Activated naive CD8-positive, alpha-beta T cell treated with anti-CD3 and anti-CD28 coated beads, Interleukin-2, amount 10 ng/mL, durations not matched to agents 7 days and 5 days (primary cell): ENCODE data around the gene SOX1. TPM values are rescaled to one million over a fixed set of nuclear protein-coding genes. Genes with fewer than 3 reads are reported as not detected.

Experiments
- ATAC-seq: fragments of 150-1000 bp; cut with Tn5 transposase; one replicate; pipeline ENCODE4 v1.10.0; 2021; ENCODE audit warnings: low read depth, moderate library complexity
- POLR2A ChIA-PET: fragments of 350-600 bp; sonication (Branson Sonifier 250); formaldehyde crosslinking; loops from one replicate; lab custom pipeline; 2021; ENCODE audit warnings: antibody characterized with exemption; lab: Charles Lee
- DNase-seq: peaks from one replicate; pipeline ENCODE4 v3.0.0; 2021
- H3K27ac Mint-ChIP-seq: one replicate; pipeline ENCODE4 v1.8.0; 2022; ENCODE audit warnings: mild to moderate bottlenecking, mixed read lengths
- H3K27me3 Mint-ChIP-seq: one replicate; pipeline ENCODE4 v1.8.0; 2022; ENCODE audit warnings: mild to moderate bottlenecking, moderate library complexity, mixed read lengths
- H3K36me3 Mint-ChIP-seq: one replicate; pipeline ENCODE4 v1.8.0; 2021; ENCODE audit warnings: mild to moderate bottlenecking, mixed read lengths
- H3K4me1 Mint-ChIP-seq: one replicate; pipeline ENCODE4 v1.8.0; 2021; ENCODE audit warnings: mixed read lengths
- H3K4me3 Mint-ChIP-seq: one replicate; pipeline ENCODE4 v1.8.0; 2022; ENCODE audit warnings: mild to moderate bottlenecking, moderate library complexity, mixed read lengths
- H3K9me3 Mint-ChIP-seq: one replicate; pipeline ENCODE4 v1.8.0; 2021; ENCODE audit warnings: mixed read lengths
- total RNA-seq, 2 experiments: library from RNA; stranded (reverse); gene quantifications; one replicate each; pipeline ENCODE4 v1.2.3, GENCODE V29; 2021

Gene SOX1
- total RNA-seq, 2 experiments from 2014 or later = not detected

DNA sequence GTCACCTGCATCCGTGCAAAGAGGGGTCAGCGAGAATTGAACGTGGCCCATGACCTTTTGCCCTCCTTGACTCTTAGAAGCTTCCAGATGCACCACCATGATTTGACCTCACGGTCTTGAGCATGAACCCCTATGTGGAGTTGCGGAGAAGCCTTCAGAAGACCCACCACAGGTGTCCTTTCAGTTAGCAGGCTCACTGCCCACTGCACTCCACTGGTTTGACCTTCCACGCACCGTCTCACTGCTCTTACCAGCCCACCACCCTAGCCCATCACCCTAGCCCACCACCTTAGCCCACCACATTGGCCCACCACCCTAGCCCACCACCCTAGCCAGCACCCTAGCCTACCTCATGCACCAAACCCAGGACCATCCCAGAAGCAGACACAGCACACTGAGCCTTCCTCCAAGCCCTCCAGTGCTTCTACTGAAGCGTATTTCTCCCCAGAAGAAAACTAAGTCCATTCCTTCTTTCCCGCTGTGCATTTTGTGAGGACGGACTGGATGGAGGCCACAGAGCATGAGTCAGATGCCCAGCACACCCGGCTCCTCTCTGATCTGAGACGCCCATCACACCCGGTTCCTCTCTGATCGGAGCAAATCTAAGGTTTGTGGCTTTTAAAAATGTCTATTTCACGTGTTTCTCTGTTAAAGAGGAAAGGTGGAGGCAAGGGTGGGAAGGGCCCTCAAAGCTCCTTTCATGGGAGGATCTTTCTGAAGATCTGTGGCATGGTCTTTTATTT is 45.8 kb downstream of the SOX1 start:
- no peak overlapping the region for H3K27ac Mint-ChIP-seq
- POLR2A ChIA-PET = no interaction called here
- no peaks in the 10 kb centered on the region for H3K9me3 Mint-ChIP-seq
- peaks cover 22% of the 10 kb centered on the region for H3K27me3 Mint-ChIP-seq
- H3K4me1 Mint-ChIP-seq = peaks cover 4% of the 10 kb centered on the region
- H3K4me3 Mint-ChIP-seq = no peak overlapping the region
- DNase-seq (no peak), ATAC-seq (no peak)
- H3K36me3 Mint-ChIP-seq = no peaks in the 10 kb centered on the region

DNA sequence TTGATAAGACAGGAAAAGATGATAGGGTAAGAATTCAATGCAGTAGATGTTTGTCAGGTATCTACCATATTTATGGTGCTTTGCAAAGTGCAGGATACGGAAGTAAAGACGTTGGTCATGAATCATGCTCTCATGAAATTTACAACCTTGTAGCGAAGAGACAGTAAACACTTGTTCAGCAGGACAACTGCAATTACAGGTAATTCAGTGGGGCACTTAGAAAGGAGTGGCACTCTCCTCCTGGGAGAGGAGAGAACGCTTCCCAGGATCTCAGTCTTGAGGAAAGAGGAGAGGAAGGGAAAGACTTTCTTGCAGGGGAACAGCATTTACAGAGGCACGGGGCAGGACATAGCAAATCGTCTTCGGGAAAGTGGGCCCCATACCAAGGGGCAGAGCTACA is 46.4 kb downstream of the SOX1 start:
- POLR2A ChIA-PET = no interaction called here
- ATAC-seq (no peak), DNase-seq (no peak)
- Mint-ChIP-seq H3K36me3 (no peaks in the 10 kb centered on the region), H3K27me3 (peaks cover 21% of the 10 kb centered on the region), H3K9me3 (no peaks in the 10 kb centered on the region), H3K4me3 (no peak overlapping the region), H3K4me1 (peaks cover 4% of the 10 kb centered on the region), H3K27ac (no peak overlapping the region)

DNA sequence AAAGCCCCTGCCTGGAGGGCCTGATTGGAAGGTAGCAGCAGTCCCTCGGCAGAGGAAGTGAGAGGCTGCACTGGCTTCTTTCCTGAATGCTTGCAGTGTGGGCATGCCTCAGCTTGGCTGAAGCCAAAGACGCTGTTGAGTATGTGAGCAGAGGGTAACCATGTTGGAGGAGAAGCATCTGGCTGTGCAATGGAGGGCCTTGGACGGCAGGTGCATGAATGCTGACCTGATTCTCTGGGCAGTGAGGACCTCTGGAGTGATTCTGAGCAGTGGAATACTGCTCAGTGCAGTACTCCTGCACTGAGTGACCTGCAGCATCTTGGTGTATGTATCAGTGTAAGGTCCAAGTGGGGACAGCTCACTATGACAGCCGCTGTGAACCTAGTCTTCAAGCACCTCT is 46.9 kb downstream of the SOX1 start:
- H3K36me3 Mint-ChIP-seq = no peaks in the 10 kb centered on the region
- DNase-seq (no peak), ATAC-seq (no peak)
- H3K27me3 Mint-ChIP-seq = peaks cover 17% of the 10 kb centered on the region
- POLR2A ChIA-PET = no interaction called here
- no peak overlapping the region for H3K27ac Mint-ChIP-seq
- H3K4me3 Mint-ChIP-seq = no peak overlapping the region
- peaks cover 4% of the 10 kb centered on the region for H3K4me1 Mint-ChIP-seq
- H3K9me3 Mint-ChIP-seq = no peaks in the 10 kb centered on the region

DNA sequence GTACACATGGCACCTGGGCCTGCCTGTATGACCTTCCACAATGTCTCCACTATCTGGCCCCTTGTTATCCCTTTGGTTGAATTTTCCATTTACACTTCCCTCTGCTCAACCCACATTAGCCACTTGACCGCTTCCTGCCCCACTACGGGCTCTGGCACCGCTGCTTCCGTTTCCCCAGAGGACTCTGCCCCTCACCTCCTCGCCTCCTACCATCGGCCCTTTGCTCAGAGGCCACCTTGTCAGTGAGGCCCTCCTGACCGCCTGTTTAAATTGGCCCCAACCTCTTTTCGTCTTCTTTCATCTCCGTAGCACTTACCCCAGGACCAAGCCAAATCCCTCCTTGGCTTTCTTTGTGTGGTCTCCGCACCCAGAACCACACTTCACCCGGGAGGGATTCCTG is 47.4 kb downstream of the SOX1 start:
- H3K36me3 Mint-ChIP-seq = no peaks in the 10 kb centered on the region
- peaks cover 4% of the 10 kb centered on the region for H3K4me1 Mint-ChIP-seq
- POLR2A ChIA-PET = no interaction called here
- no peak overlapping the region for H3K27ac Mint-ChIP-seq
- DNase-seq = no peak
- no peak overlapping the region for H3K4me3 Mint-ChIP-seq
- no peak for ATAC-seq
- H3K27me3 Mint-ChIP-seq = peaks cover 17% of the 10 kb centered on the region
- no peaks in the 10 kb centered on the region for H3K9me3 Mint-ChIP-seq

DNA sequence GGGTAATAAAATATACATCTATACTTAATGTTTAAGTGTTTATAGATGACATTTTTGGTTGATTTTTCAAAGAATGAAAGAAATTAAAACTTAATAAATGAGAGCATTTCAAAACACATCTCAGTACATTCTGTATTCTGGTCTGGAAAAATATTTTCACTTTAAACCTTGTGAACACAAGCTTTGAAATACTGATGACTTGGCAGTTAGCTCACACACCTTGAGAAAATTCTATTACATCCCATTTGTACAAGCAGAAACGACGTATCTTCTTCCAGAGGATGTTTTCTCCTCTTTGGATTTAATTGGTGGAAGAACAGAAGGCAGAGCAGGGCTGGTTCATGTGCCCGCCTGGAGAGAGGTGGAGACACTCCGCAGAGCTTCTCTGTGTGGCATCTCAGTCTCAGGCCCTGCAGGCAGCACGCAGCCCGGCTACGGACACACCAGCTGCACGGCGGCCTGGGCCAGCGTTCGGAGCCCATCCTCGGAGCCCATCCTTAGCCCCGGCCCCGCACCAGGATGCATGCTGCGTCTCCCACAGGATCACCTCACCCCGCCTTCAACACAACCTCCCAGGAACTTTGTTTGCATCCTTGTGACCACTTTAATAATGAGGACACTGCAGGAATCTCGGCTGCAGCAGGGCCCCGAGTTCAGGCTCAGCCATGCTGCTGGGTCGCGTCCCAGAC is 48.6 kb downstream of the SOX1 start:
- Mint-ChIP-seq H3K36me3 (no peaks in the 10 kb centered on the region), H3K4me3 (no peak overlapping the region), H3K4me1 (peaks cover 4% of the 10 kb centered on the region), H3K9me3 (no peaks in the 10 kb centered on the region), H3K27me3 (peaks cover 16% of the 10 kb centered on the region), H3K27ac (no peak overlapping the region)
- POLR2A ChIA-PET = no interaction called here
- ATAC-seq (no peak), DNase-seq (no peak)

DNA sequence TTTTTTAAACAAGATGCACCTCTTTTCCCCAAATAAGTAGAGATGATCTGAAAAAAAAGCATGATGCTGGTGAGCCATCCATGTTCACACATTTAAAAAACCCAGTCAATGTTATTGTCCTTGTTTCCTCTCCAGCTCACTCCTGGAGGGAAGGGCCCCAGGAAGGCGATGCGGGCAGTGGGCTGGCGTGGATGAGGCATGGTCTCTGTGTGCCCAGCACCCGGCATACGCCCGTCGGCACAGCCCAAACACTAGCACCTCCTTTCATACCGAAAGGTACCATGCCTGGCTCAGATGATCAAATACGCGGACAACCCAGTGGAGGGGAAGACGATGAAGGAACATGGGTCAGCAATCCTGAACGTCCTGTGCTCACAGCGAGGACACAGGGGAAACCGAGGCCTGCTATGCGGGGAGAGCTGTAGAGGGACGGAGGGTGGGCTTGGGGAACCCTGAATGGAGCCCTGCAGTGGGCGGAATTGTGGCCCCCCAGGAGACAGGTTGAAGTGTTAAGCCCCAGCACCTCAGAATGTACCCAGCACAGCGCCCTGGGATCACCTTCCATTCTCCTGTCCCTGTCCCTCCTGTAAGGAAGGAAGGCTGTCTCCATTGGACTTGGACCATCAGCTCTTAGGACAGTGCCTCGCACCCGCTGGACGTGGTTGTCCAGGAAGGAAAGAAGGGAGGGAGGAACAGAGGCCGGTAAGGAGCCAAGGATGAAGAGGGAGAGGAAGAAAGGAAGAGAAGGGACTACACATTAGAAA is 49.4 kb downstream of the SOX1 start:
- no peaks in the 10 kb centered on the region for H3K36me3 Mint-ChIP-seq
- no peak overlapping the region for H3K4me3 Mint-ChIP-seq
- H3K9me3 Mint-ChIP-seq = no peaks in the 10 kb centered on the region
- POLR2A ChIA-PET = no interaction called here
- peaks cover 9% of the 10 kb centered on the region for H3K27me3 Mint-ChIP-seq
- no peak overlapping the region for H3K27ac Mint-ChIP-seq
- no peak for DNase-seq
- peaks cover 4% of the 10 kb centered on the region for H3K4me1 Mint-ChIP-seq
- no peak for ATAC-seq

DNA sequence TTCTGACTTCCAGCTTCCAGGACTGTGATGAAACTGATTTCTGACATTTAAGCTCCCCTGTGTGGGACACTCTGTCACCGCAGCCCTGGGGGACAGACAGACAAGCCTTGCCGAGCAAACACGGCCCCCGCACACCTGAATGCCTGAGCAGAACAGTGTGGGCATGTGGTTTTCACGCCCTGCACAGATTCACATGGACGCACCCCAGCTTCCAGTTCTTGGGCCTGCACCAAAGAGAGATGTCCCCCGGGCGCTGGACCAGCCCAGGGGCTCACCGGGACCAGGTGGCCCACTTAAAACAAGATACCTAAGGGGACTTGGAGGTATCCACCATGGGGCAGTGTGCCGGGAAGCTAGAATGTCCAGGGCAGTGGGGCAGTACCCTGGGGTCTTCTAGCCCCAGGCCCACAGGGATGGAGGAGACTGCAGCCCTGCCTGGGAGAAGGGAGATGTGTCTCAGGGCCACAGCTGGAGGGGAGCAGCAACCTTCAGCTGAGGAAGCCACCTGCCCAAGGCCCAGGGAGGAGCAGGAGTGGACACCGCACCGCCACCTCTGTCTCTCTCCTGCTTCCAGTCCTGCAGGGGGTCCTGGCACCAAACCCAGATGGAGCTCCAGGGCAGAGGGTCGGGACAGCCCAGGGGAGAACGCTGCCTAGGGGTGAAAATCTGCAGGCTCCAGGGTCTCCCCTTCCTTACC is 50.5 kb downstream of the SOX1 start:
- H3K27ac Mint-ChIP-seq = no peak overlapping the region

DNA sequence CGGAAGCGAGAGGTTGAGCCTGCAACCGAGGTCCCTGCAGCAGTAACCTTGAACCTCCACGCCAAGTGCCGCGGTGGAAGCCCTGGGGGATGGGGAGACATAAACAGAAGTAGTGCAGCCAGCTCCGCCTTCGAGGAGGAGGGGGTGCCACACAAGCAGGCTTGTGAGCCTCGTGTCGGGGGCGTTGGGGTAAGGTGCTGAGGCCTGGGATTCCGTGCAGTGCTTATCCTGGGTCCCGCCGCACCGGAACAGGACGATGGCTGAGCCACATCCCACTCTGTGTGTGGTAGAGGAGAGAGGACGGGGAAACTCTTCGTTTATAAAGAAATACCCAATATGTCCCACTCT is 51.0 kb downstream of the SOX1 start:
- ATAC-seq = no peak
- no peak overlapping the region for H3K4me3 Mint-ChIP-seq
- H3K27ac Mint-ChIP-seq = no peak overlapping the region
- peaks cover 2% of the 10 kb centered on the region for H3K27me3 Mint-ChIP-seq
- POLR2A ChIA-PET = no interaction called here
- DNase-seq = no peak
- H3K9me3 Mint-ChIP-seq = no peaks in the 10 kb centered on the region
- peaks cover 4% of the 10 kb centered on the region for H3K4me1 Mint-ChIP-seq
- no peaks in the 10 kb centered on the region for H3K36me3 Mint-ChIP-seq

More for the DNA sequence above, 50.5 kb downstream of the SOX1 start:
- Mint-ChIP-seq H3K27me3 (peaks cover 2% of the 10 kb centered on the region), H3K4me1 (peaks cover 4% of the 10 kb centered on the region), H3K36me3 (no peaks in the 10 kb centered on the region), H3K4me3 (no peak overlapping the region), H3K9me3 (no peaks in the 10 kb centered on the region)
- POLR2A ChIA-PET = no interaction called here
- DNase-seq (no peak), ATAC-seq (no peak)

DNA sequence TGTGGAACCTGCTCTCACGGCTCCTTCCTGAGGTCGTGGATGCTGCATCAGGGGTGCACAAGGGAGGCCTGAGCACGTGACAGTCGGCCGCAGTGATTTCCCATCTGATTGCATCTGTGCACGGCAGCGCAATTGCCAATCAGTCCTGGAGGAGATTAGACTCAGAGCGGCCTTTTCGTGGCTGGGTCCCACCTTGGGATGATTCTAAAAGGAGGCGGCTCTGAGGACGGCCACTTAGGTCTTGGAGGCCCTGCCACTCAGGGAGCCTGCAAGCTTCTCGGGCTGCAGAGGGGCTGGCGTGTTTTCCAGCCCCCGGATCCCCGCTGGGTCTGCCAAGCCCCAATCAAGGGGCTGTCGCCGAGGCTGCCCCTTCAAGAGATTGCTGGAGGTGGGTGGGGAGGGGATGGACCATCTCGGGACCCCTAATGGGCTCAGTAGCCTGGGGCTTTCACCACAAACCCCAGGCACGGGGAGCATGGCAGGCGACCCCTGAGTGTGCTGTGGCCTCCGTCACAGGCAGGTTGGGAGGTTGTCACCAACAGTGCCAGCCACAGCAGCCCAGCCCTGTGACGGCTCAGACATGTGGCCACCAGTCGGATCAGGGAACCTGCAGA is 51.6 kb downstream of the SOX1 start:
- no peak overlapping the region for H3K4me3 Mint-ChIP-seq
- no peaks in the 10 kb centered on the region for H3K36me3 Mint-ChIP-seq
- ATAC-seq = no peak
- H3K27ac Mint-ChIP-seq = no peak overlapping the region
- POLR2A ChIA-PET = no interaction called here
- H3K4me1 Mint-ChIP-seq = peaks cover 4% of the 10 kb centered on the region
- peaks cover 2% of the 10 kb centered on the region for H3K27me3 Mint-ChIP-seq
- DNase-seq = no peak
- no peaks in the 10 kb centered on the region for H3K9me3 Mint-ChIP-seq

DNA sequence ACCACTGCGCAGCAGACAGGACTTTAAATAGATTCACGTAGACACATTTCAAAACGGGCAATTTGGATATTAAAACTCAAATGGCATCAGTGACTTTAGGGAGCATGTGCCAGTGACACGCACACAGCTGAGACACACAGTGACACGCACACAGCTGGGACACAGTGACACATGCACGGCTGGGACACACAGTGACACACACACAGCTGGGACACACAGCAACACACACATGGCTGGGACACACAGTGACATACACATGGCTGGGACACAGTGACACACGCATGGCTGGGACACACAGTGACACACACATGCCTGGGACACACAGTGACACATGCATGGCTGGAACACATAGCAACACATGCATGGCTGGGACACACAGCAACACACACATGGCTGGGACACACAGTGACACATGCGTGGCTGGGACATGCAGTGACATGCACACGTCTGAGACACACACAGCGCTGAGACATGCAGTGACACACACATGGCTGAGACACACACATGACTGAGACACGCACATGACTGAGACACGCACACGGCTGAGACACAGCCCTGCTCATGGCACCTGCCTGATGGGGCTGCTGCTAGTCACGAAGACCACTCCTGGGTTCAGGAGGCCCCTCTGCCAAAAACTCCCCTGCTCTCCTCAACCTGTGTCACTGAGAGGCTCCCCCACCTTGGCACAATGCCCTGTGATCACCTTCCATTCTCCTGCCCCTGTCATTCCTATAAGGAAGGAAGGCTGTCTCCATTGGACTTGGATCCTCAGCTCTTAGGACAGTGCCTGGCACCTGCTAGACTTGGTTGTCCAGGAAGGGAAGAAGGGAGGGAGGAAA is 52.5 kb downstream of the SOX1 start:
- Mint-ChIP-seq H3K9me3 (no peaks in the 10 kb centered on the region), H3K4me3 (no peak overlapping the region), H3K27ac (no peak overlapping the region), H3K36me3 (no peaks in the 10 kb centered on the region), H3K4me1 (peaks cover 2% of the 10 kb centered on the region), H3K27me3 (peaks cover 2% of the 10 kb centered on the region)
- no peak for DNase-seq
- no peak for ATAC-seq
- POLR2A ChIA-PET = no interaction called here

DNA sequence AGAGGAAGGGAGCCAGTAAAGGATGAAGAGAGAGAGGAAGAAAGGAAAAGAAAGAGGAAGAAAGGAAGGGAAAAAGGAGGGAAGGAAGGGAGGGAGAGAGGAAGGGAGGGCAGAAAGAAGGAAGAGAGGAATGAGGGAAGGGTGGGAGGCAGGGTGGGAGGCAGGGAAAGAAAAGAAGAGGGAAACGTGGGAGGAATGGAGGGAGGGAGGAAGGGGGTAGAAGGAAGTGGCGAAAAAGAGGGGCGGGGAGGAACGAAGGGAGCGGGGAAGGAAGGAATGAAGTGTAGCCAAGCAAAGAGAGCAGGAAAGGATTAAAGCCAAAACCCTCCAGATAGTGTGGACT is 53.1 kb downstream of the SOX1 start:
- Mint-ChIP-seq H3K4me1 (no peaks in the 10 kb centered on the region), H3K4me3 (no peak overlapping the region), H3K27me3 (peaks cover 4% of the 10 kb centered on the region), H3K36me3 (no peaks in the 10 kb centered on the region), H3K27ac (no peak overlapping the region), H3K9me3 (no peaks in the 10 kb centered on the region)
- ATAC-seq (no peak), DNase-seq (no peak)
- POLR2A ChIA-PET = no interaction called here
